NCI-H2081 (cell line): ENCODE data around the gene RPRD1B.
"Not testable (repeated sequence)": the region's sequence is repeated elsewhere in the genome, so short reads cannot be mapped to it uniquely, and the experiment has no call there.

Experiments
- DNase-seq, 2 experiments: peaks; one replicate each; lab custom pipeline; 2025; lab: John Stamatoyannopoulos, UW

Gene RPRD1B

DNA sequence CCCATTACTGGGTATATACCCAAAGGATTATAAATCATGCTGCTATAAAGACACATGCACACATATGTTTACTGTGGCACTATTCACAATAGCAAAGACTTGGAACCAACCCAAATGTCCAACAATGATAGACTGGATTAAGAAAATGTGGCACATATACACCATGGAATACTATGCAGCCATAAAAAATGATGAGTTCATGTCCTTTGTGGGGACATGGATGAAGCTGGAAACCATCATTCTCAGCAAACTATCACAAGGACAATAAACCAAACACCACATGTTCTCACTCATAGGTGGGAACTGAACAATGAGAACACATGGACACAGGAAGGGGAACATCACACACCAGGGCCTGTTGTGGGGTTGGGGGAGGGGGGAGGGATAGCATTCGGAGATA, 73.8 kb downstream of the RPRD1B start:
- not testable (repeated sequence) for DNase-seq

DNA sequence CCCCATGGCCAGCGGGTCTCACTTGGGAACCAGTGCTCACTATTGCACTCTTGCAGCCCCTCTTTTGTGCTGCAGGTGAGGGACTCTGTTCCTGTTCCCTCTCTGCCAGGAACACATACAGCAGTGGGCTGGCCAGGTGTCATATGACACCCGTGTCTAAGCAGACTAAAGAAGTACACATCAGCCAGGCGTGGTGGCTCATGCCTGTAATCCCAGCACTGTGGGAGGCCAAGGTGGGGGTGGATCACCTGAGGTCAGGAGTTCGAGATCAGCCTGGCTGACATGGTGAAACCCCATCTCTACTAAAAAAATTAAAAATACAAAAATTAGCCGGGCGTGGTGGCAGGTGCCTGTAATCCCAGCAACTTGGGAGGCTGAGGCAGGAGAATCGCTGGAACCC, 74.4 kb downstream of the RPRD1B start:
- DNase-seq = not testable (repeated sequence)

DNA sequence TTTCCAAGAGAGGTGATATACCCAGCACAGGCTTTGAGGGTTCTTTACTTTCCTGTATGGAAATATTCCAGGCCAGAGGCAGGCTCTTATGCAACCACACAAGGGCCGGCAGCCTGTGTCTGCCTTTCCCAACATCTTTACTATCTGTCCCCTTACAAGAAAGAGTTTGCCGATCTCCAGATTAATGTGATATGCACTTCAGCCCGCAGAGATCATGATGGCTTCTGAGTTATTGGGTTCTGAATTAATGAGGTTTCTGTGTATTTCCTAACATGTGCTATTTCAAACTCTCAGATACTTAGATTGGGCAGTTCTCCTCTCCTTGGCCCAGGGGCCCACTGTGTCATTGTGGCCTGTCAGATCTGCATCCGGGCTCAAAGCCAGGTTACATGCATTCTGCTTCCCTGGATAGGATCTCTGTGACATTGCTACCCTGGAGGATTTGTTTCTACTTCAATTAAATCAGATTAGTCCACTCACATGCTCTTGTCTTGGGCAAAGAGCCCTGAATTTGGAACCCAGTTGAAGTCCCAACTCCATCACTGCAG, 75.0 kb downstream of the RPRD1B start:
- DNase-seq = no peak

DNA sequence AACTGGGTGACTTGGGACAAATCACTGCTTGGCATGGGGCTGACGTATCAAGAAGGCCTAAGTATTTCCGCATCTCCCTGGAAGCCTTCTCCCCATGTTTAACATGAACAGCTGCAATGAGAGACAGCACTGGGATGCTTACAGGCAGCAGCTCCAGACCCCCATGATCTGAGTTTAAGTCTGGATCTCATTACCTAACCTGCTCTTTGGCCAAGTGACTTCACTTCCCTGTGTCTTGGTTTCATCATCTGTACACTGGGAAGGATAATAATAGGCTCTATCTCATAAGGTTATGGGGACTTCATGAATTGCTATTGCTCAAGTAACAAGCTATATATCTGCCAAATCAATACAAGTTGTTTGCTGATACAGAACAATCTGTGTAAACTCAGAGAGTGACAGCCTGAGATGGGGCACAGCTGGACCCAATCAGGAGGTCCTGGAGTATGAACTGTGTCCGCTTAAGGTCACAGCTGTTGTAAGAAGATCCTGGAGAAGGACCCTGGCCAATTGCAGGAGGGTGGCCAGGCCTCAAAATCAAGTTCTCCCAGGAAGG, 75.5 kb downstream of the RPRD1B start:
- DNase-seq = no peak

DNA sequence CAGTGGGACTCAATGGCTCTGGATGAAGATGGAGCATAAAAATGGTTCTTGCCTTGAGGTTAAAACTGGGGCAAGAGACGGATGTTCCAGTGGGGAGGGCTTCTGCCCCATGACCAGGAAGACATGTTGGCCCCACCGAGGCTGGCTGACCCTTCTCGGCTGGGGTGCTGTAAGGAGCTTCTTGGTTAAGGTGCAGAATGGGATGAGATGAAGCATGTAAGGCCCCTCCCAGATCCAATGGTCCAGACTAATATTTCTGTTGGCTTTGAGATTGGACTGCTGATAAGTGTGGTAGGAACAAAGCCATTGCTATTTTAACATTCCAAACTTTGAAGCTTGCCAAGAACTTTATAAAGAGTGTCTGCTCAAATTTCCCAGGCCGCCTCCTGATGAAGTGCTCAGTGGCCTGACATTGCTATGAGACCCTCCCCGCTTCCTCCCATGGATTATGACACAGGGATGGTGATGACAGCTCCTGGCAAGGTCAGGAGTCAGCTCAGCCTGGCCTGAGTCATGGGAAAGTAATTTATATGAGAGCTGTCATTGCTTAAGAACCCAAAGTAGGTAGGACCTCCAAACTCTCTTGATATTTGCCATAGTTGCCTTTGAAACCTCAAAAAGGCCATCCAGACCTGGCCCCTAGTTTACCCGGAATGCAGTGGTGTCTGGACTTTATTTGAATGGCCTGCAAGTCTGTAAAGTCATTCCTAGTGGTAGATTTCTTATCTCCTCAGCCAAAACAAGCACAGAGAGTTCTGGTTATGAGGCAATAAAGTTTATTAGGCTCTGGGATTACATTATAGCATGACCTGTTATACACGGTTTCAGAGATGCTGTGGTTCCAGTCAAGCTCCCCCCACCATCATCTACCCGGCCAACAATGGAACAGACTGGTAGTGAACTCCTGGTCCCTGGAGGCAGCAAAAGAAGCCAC, 76.3 kb downstream of the RPRD1B start:
- DNase-seq = no peak

DNA sequence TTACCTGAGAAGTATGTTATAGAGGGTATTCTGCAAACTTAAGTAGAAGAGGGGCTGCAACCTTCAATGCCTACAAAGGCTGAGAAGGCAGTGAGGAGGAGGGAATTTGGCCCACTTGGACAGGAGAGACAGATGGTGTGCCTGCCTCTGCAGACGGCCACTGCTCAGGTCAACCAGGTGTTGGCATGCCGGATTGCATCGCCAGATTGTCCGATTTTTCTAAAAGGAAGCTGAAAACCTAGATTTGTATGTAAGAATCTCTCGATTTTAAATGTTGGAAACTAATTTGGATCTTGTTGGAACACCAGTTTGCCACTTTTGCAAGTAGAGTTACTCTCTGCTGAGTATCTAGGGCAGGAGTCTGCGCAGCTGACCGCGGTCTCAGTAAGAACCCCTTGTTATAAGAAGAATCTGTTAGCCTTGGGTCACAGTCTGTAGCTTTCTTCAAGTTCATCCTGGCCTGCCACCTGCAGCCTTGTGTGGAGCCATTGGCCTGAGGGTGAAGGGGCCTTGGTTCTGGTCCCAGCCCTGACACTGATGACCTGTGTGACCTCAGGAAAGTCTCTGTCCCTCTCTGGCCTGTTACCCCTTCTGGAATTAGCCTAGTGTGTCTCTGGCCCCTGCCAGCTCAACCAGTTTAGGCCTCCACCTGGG, 77.1 kb downstream of the RPRD1B start:
- DNase-seq = no peak

DNA sequence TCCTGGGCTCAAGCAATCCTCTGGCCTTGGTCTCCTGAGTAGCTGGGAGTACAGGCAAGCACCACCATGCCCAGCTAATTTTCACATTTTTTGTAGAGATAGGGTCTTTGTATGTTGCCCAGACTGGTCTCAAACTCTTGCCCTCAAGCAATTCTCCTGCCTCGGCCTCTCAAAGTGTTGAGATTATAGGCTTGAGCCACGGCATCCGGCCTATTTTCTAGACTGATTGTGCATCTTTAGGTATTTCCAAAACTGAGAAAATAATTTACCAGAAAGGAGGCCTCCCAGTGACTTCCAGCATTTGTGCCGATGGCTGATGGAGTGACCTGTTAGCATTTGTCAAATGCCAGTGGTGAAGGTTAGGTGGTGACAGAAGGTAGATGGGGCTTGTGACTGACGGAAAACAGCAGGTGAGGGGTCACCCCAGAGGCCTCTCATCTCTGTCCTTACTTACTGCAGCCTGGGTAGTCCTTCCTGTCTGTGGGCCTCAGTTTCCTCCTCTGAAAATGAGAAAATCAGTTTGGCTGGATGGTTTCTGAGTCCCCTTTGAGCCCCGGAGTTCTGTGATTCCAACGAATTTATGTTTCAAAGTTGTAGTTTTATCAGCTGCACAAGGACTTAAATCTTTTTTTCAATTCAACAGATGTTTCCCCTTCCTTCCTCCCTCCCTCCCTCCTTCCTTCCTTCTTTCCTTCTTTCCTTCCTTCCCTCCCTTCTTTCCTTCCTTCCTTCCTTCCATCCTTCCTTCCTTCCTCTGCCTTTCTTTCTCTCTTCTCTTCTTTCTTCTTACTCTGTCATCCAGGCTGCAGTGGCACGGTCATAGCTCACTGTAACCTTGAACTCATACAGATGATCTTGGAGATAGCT, 78.1 kb downstream of the RPRD1B start:
- DNase-seq = no peak

DNA sequence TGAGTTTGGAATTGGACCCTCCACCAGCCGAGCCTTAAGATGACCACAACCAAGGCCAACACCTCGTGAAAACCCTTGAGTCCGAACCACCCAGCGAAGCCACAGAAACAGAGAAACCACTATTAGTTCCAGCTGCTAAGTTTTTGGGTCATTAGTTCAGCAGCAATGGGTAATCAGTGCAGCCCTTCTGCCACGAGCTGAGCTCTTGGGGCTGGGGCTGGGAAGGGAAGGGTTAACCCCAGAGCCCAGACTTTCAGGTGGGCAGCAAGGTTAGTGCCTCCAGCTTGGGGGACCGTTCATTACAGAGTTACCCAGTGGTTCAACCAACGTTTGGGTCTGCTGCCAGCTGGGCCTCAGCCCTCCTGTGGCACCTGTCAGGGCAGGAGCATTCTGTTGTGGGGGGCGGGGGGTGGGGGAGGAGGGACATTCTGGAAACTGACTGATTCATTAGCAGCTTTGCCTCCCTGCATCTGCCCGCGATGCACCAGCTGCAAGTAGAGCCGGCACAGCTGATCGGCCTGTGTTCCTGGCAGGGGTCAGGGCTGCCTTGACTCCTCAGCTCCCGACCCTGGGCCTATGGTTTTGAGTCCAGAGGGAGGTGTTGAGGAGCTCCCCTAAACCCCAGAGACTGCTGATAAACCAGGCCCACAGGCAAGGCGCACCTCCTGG, 78.8 kb downstream of the RPRD1B start:
- DNase-seq = no peak

DNA sequence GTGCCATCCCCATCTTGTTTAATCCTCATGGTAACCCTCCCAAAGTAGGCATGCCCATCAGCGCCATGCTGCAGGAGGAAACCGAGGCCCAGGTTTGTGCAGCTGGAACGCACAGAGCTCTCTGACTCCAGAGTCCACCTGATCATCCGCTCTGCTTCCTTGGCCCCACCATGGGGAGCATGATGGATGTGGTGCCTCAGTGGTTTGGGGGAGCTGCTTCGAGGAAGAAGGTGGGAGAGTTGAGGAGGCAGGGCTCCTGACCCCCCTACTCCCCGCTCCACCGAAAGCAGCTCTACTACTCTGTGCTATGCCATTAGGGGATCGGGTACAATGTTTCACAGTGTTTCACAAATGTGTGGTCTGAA, 79.4 kb downstream of the RPRD1B start:
- no peak for DNase-seq

DNA sequence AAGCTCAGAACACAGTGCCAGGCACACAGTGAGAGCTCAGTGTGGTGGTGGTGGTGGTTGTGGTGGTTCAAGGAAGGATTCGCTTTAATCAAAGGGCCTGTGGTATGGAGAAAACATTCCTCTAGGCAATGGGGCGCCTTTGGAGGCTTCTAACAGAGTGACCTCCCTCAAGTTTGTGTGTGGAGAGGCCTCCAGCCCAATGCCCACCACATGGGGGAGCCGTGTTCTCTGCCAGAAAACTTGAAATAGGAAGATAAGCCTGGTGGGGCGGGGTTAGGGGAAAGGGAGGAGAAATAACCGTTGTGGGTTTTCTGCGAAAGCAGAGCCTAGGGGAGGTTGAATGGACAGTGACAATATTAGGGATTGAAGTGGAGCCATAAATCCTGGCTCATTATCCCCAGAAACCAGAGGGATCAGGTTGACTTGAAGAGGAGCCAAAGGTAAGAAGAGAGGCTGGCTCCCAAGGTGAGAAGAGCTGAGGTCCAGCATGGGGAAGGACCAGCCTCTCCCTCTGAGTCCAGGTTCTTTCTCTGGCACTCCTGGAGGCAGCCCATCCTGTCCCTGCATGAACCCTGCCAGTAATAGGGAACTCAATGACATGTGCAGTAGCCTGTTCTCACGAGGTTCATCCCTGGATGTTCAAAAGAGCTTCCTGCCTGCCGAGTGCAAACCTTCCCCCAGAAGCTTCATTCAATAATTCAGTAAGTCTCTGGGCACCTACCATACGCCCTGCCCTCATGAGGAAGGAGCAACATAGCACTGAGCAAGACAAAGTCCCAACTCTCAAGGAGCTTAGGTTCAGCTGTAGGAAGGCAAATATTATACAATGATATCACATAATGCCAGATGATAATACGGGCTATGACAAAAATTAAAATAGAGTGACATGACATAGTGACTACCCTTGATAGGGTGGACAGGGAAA, 80.1 kb downstream of the RPRD1B start:
- DNase-seq = peak in 1 of 2 experiments; percentile 12

DNA sequence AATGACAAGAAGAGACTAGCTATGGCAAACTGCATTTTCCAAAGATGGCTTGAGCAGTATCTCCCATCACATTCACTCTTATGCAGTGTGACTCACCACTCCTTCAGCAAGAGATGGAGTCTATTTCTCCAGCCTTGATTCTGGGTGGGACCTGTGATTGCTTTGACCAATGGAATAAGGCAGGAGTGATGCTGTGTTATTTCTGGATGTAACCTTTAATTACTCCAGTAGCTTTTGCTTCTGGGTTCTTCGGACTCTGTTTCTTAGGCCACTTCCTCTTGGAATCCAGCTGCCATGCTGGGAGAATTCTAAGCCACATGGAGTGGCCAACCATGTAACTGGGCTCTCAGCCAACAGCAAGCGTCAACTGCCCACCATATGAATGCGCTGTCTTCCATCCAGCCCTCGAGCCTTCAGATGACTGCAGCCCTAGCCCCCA, 80.8 kb downstream of the RPRD1B start:
- no peak for DNase-seq

DNA sequence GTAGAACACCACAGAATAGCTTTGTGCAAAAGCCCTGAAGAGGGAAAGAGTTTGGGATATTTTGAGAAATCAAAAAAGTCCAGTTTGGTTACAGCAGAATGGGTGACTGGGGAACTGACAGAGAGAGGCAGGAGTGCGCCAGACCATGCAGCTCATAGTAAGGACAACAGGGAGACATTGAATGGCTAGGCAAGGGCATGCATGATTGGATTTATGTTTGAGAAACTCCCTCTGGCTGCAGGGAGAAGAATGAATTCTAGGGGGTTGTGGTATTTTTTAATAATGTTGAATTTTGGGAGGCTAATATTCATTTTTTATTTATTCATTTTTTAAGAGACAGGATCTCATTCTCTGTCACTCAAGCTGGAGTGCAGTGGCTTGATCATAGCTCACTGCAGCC, 81.7 kb downstream of the RPRD1B start:
- no peak for DNase-seq

DNA sequence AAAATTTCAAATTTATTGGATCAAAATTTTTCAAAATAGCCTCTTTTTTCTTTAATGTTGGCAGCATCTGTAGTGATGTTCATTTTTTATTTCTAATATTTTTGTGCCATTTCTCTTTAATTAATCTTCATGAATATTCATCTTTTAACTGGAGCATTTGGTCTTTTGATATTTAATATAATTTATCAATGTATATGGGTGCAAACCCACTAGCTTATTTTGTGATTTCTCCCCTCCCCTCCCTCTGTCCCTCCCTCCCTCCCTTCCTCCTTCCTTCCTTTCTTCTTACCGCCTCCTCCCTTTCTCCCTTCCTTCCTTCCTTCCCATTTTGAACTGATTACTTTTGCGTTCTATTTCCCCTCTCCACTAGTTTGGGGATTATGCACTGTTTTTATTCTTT, 82.3 kb downstream of the RPRD1B start:
- DNase-seq = no peak

DNA sequence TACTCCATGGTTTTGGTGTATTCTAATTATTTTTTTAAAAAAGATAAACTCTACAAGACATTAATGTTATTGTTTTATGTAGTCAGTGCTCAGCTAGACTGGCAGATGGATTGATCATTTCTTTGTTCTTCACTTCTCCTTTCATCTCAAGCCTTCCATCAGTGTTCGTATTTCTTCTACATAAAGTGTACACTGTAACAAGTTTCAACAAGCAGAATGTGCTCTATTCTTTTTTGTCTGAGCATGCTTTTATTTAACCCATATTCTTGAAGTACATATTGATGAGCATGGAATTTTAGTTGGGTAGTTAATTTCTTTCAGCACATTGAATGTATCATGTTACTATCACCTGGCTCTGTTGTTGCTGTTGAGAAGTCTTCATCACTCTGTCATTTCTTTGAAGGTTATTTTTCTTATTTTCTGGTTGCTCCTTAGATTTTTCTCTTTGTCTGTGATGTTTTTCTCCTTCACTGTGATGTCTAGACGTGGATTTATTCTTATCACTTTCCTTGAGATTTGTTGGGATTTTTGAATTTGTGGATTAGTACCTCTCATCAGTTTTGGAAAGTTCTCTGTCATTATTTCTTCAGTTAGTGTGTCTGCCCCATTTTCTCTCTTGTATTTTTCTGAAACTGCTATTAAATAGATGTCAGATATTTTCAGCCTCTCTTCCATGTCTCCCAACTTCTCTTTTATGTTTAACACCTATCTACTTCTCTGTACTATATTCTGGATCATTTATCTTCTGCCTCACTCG, 83.0 kb downstream of the RPRD1B start:
- DNase-seq = no peak

DNA sequence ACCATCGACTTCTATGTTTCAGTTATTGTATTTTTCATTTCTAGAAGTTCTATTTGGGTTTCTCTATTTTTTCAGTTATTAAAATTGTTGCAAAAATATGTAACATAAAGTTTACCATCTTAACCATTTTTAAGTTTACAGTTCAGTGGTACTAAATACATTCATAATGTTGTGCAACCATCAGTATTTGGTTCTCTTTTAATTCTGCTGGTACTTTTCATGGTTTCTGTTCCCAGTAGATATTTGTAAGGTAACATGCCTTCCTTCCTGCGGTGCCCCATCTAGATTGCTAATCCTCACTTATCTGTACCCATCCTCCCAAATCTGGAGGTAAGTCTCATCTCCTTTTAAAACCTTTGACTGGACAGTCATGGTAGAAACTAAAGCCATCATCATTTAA, 83.7 kb downstream of the RPRD1B start:
- no peak for DNase-seq

DNA sequence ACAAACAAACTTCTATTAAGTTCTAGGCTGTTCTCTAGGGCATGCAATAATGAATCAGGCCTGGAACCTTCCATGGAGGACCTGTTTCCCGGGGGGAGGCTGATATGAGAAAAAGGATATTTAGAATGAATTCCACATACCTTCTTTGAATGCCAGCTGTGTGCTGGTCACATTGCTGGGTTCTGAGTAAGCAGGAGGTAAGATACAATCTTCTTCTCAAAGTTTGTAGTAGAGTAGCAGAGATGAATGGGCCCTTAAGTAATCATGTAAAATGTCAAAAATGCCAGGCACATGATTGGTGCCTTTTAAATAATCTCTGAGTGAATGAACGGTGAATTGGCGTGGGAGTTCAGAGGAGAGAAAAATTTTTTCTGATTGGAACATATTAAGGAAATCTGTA, 84.1 kb downstream of the RPRD1B start:
- DNase-seq = no peak

DNA sequence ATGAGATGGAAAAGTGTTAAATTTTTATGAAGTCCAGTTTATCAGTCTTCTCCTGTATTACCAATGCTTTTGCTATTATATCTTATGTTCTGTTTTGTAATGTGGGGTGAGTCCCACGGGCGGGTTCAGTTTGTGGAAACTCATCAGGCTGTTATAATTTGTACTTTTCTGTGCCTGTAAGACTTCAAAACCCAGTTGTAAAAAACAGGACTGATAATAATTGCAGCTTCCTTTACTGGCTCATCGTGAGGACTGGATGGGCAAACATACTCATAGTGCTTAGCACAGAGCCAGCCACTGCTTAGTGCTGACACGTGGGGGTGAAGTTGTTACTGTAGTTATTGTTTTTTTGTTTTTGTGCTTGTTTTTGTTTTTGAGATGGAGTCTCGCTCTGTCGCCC, 85.9 kb downstream of the RPRD1B start:
- DNase-seq = no peak

DNA sequence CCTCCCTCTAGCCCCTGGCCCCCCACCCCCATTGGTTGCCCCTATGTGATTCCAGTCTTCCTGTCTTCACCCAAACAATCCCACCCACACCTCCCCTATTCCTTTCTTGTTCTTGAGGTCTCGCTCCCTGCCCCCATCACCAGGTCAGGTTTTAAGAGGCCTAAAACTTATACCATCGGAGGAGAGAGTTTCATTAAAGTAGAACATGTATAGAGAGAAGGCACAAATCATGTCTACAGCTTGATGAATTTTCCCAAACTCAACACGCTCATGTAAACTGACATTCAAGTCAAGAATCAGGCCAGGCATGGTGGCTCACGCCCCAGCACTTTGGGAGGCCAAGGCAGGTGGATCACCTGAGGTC, 87.1 kb downstream of the RPRD1B start:
- DNase-seq = no peak

DNA sequence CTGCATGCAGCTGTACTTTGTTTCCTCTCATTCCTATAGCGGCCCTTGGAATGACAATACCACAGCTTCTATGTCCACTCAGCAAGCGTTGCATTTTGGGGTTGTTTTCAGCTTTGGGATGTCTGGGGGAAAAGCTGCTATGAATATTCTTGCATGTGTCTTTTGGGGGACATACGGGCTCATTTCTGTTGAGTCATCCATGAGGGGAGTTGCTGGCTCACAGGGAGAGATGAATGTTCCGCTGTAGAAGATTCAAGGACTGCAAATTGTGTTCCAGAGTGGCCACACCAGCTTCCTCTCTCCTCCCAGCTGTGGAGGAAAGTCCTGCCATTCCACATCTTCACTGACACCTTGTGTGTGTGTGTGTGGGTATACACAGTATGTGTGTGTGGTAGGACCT, 88.2 kb downstream of the RPRD1B start:
- DNase-seq = no peak
